ENCODE measurements around the gene FOXR1.

FOXR1 gene

GRCh38 chr11:118971646-118972045 is at the start of gene FOXR1:
Gene FOXR1, plus strand, starts transcription at chr11:118971761. Its CDS starts 171 bp downstream, at chr11:118971932.
- DNase-seq (ENCODE audit: low read depth in 2 of 2): no peak

- DNase-seq (ENCODE audit: low read depth in 2 of 2): no peak
These were observed 49.4 kb upstream of the FOXR1 start for GRCh38 chr11:118921929-118922744.

GRCh38 chr11:118922745-118923627 is 48.6 kb upstream of the FOXR1 start:
- DNase-seq (ENCODE audit: low read depth in 2 of 2): no peak

- no peak for DNase-seq (ENCODE audit: low read depth in 2 of 2)
These were observed 47.6 kb upstream of the FOXR1 start for GRCh38 chr11:118923721-118924587.

GRCh38 chr11:118924591-118925585 is 46.7 kb upstream of the FOXR1 start:
- DNase-seq (ENCODE audit: low read depth in 2 of 2): no peak

GRCh38 chr11:118927554-118928100 is 43.9 kb upstream of the FOXR1 start:
- DNase-seq (ENCODE audit: low read depth in 2 of 2): no peak

GRCh38 chr11:118928101-118928869 is 43.3 kb upstream of the FOXR1 start:
- peak; percentile 82 to 89 for DNase-seq (ENCODE audit: low read depth in 2 of 2)

- DNase-seq (ENCODE audit: low read depth in 2 of 2): no peak
These were observed 42.6 kb upstream of the FOXR1 start for GRCh38 chr11:118928870-118929500.

GRCh38 chr11:118929501-118930093 is 42.0 kb upstream of the FOXR1 start:
- DNase-seq (ENCODE audit: low read depth in 2 of 2): peak; percentile 69 to 72

GRCh38 chr11:118930094-118930712 is 41.4 kb upstream of the FOXR1 start:
- peak; percentile 80 to 87 for DNase-seq (ENCODE audit: low read depth in 2 of 2)

GRCh38 chr11:118931571-118931970 is 40.0 kb upstream of the FOXR1 start:
- DNase-seq (ENCODE audit: low read depth in 2 of 2): no peak

GRCh38 chr11:118933486-118933885 is 38.1 kb upstream of the FOXR1 start:
- DNase-seq (ENCODE audit: low read depth in 2 of 2): no peak

GRCh38 chr11:118935376-118935775 is 36.2 kb upstream of the FOXR1 start:
- DNase-seq (ENCODE audit: low read depth in 2 of 2): no peak

- DNase-seq (ENCODE audit: low read depth in 2 of 2): no peak
These were observed 32.8 kb upstream of the FOXR1 start for GRCh38 chr11:118938491-118939403.

- no peak for DNase-seq (ENCODE audit: low read depth in 2 of 2)
These were observed 32.1 kb upstream of the FOXR1 start for GRCh38 chr11:118939404-118939915.

- peak in 1 of 2 donors; percentile 51 for DNase-seq (ENCODE audit: low read depth in 2 of 2)
These were observed 31.5 kb upstream of the FOXR1 start for GRCh38 chr11:118939953-118940598.
